ENCODE results near the gene TMEM203.

TMEM203 gene

DNA sequence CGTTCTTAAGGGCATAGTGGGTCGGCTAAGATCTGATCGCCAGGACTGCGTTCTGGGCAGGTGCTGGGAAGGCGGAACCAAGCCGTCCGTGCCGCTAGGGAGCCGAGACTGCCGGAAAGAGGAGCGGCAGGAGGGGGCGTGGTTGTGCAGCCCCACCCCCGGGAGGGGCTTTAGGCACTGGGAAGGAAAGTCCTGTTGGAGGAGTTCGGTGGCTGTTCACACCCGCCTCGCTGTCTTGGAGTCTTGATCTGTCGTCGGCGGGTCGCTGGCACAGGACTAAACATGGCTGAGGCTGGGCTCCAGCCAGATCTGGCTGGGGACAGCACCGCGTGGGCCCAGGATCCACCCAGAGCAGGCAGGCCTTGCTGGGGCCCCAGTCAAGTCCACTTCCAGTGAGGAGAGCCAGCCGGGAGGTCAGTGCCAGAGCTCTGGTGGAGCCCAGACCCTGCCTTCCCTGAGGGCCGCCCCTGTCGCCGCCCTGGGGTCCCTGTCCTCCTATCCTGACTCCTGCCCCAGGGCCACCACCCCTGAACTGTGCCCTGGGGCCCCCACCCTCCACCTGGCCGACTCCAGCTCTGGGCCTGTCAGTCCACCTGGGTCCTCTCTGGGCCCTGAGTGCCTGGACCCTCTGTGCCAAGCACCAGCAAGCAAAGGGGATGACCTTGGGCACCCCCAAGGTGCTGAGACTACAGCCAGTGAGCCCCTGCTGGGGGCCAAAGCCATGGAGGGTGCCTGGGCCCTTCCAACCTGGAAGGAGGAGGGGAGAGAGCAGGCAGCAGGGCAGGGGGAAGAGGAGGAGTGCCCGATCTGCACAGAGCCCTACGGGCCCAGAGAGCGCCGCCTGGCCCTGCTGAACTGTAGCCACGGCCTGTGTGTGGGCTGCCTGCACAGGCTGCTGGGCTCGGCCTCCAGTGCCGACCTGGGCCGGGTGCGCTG, 12.1 kb upstream of the TMEM203 start:
- peak; percentile 30 for DNase-seq

GRCh38 chr9:137216188-137216965, 10.9 kb upstream of the TMEM203 start:
- no peak for DNase-seq

GRCh38 chr9:137215196-137215986, 9.9 kb upstream of the TMEM203 start:
- no peak for DNase-seq

DNA sequence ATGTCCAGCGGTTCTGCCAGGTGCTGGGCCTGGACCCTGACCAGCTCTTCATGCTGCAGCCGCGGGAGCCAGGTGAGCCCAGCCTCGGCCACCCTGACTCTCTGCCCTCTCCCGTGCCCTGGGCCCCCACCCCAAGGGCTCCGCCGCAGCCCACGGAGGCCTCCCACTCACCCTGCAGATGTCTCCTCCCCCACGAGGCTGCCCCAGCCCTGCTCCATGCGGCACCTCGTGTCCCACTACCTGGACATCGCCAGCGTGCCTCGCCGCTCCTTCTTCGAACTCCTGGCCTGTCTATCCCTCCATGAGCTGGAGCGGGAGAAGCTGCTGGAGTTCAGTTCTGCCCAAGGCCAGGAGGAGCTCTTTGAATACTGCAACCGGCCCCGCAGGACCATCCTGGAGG, 9.2 kb upstream of the TMEM203 start:
- no peak for DNase-seq

DNA sequence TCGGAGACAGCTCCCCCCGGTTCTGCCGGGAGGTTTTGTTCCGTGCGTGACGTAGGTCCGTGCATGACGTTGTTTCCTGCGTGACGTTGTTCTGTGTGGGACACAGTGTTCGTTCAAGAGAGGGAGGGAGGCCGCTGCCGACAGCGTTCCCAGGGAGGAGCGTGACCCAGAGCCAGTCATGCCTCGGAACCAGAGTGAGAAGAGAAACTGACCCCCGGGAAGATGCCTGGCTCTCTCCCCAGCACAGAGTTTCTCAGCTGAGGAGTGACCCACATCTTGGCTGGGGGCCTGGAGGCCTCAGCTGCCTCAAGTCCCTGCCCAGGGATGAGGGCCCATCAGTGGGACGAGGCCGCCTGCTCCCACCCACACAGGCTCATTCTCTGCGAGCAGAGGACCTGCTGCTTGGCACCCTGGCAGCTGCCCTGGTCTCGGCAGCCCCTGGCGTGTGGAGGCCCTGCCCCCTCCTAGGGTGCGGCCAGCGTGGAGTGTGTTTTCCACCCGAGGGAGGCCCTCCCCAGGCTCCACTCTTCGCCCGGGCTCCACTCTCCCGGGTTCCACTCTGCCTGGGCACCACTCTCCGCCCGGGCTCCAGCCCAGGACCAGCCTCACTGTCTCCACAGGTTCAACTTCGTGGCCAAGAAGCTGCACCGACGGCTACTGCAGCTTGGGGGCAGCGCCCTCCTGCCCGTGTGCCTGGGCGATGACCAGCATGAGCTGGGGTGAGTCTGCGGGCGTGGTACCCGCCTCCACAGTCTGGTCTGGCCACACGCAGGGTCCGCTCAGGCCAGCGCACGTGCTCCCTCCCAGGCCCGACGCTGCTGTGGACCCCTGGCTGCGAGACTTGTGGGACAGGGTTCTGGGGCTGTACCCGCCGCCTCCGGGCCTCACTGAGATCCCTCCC, 8.0 kb upstream of the TMEM203 start:
- DNase-seq = no peak

GRCh38 chr9:137212520-137212919, 7.1 kb upstream of the TMEM203 start:
- DNase-seq = no peak

DNA sequence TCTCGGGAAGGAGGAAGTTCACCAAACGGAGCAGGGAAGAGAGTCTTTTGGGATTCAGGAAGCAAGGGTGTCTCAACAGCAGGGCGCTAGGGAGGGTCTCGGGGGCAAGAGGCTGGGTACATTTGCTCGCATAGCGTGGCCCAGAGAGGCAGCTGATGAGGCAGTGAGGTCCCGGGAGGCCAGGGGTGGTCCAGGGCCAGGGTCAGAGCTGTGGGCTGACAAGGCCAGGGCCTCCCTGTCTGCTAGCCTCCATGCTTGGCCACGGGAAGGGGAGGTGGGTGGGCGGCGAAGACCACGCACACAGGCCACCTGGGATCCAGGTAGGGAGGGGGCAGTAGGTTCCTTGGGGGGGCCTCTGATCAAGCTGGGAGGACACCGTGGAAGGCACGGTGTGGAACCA, 6.1 kb upstream of the TMEM203 start:
- no peak for DNase-seq

- DNase-seq = no peak
Observed at GRCh38 chr9:137206602-137207001, 1.2 kb upstream of the TMEM203 start.

- no peak for DNase-seq
Observed at GRCh38 chr9:137204731-137205125, 720 bp downstream of the TMEM203 start.

DNA sequence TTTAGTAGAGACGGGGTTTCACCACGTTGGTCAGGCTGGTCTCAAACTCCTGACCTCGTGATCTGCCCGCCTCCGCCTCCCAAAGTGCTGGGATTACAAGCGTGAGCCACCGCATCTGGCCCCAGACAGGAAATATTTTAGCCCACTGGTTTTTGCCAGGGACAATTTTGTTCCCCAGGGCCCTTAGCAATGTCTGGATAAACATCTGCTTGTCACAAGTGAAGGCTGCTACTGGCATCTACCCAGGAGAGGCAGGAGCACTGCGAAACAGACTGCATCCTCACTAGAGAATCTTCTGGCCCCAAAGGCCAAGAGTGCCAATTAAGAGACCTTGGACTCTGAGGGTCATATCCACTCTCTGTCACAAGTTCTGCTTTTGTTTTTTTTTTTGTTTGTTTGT, 2.5 kb downstream of the TMEM203 start:
- no peak for DNase-seq

DNA sequence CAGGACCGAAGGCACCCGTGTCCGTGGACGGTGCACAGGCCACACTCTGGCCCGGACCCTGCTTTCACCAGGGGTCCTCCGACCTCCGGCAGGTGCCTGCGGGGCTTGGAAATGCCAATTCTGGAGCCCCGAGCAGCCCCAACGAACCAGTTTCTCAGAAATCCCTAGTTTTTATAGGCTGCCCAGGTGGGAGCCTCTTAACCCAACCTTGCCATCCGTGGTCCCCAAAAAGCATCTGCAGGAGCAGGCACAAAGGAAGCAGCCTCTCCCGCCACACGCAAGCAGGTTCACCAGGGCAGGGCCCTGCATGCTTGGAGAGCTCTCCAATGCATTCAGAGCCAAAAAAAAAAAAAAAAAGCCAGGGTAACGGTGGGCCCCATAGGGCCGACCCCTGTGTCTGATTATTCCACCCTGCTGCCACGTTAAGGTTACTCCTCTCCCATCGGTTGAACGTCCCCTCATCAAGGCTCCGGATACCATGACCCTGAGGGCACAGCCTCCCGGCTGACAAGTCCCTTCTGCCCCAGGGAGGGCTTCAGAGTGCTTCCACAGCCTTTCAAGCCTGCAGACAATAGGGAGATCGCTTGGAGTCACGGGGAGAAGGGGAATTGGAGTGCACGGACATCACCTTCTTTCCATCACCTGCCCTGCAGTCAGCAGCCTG, 4.1 kb downstream of the TMEM203 start:
- DNase-seq = no peak

DNA sequence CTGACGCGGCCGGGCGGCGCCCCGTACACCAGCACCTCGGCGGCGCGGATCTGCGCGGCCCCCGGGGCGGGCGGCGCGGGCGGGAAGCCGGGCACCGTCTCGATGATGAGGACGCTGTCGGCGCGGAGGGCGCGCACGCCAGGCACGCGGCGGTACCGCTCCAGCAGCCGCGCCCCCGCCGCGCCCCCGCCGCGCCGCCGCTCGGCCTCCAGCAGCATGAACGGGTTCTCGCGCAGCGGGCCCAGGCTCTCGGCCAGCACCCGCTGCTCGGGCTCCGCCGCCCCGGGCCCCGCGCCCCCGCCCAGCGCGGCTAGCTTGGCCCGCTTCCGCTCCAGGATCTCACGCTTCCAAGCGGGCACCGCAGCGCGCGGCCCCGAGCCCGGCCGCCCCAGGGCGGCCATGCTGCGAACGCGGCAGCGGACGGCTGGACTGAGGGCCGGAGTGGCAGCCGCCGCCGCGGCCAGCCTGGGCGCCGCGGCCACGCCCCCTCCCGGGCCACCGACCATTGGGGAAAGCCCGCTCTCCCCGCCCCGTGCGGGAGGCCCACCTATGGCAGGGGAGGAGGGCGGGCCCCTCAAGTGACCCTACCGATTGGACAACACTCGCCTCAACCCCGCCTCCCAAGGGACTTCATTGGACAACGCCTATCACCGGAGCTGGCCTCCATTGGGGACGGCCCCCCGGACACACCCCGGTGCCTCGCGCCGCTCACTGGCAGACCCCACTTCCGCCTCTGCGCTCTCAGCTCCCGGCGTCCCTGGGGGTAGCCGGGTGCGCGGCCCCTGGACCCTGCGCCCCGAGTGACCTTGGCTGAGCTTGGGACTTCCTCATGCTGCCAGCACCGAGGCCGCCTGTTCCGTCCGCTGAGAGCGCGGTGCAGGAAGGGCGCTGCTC, 4.9 kb downstream of the TMEM203 start, which contains the start of gene TPRN:
TPRN (minus strand) TSS at position 431 of the 894 bp plus-strand sequence; CDS start at position 401, 30 bp downstream.
- DNase-seq = peak; percentile 99

DNA sequence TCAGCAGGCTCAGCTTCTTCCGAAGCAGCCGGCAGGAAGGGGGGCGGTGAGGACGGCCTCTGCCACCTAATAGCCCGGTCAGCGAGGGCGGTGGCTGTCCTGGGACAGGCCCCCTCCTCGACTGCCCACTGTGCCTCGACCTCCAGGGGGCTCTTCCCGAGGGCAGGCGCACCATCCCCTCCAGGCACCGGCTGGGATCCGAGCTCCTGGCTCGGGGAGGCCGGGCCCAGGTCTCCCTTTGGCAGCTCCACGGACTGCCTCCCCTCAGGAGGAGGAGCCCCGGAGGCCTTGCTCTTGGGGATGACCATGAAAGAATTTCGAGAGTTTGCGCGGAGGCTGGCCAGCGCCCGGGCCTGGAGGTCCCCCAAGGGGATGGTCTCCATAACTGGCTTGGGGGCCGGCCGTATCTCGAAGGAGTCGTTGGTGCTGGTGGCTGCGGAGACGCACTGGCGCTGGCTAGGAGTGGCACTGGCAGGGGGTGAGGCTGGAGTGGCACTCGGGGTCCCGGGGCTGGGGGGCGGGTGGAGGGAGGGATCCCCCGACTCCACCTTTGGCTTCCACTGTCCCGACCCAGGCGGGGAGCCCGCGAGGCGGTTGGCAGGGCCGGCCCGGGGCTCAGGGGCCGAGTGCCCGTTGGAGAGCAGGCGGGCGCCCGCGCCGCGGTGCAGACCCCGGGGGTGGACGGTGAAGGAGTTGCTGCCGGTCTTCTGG, 5.9 kb downstream of the TMEM203 start:
- no peak for DNase-seq

GRCh38 chr9:137198902-137199283, 6.6 kb downstream of the TMEM203 start:
- no peak for DNase-seq

GRCh38 chr9:137198051-137198901, 7.2 kb downstream of the TMEM203 start:
- no peak for DNase-seq

DNA sequence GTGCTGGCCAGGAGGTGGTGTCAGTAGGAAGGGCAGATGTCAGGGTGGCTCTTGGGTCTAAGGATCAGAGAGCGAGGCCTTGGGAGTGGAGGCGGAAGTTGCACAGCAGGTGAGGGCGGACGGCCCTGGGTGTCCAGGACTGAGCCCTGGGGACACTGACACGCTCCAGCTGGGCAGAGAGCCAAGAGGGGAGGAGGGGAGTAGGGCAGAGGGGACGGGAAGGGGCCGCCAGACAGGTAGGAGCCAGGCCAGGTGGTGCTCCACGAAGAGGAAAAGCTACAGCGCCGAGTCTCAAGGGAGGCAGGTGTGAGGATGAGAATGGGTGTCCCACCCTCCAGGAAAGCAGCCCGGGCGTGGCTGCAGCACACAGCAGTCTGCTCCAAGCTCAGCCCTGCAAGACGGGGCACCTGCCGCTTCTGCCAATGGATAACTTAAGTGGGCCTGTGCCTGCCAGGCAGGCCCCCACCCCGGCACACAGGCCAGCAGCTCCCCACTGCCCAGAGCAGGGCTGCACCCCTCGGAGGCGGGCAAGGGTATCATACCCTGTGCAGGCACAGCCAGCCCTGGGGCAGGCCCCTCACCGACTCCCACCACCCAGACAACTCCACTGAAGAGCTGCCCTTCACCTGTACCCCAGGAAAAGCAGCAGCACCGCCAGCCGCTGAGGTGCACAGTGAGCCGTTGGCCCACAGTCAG, 9.8 kb downstream of the TMEM203 start:
- DNase-seq = no peak

- DNase-seq = no peak
Observed at GRCh38 chr9:137194909-137195308, 10.5 kb downstream of the TMEM203 start.

GRCh38 chr9:137194388-137194787, 11.1 kb downstream of the TMEM203 start:
- DNase-seq = no peak

Measured in CD4-positive, alpha-beta T cell treated with Interleukin-6 for 4 hours (primary cell).